HG03095 (cell line): ENCODE results near the gene LHX3.
A peak's percentile ranks its signal among the peaks of the same experiment; 100 is the strongest.

ENCODE experiments used
- ATAC-seq: cut with Tn5 transposase; IDR thresholded peaks from one replicate; pipeline ENCODE4 v1.9.1; 2021; ENCODE audit warnings: moderate library complexity; ENCODE audit not compliant: unreplicated experiment

LHX3 gene

GRCh38 chr9:136204838-136205706, at the start of gene LHX3:
TSS of gene LHX3 (minus strand) at chr9:136205128. CDS start at chr9:136205012, 116 bp downstream.
- ATAC-seq, result no peak

GRCh38 chr9:136253246-136254130, 48.6 kb upstream of the LHX3 start:
- ATAC-seq, result no peak

- no peak for ATAC-seq
Measured at GRCh38 chr9:136252846-136253245, 47.9 kb upstream of the LHX3 start.

GRCh38 chr9:136252281-136252680, 47.4 kb upstream of the LHX3 start:
- ATAC-seq, result no peak

GRCh38 chr9:136251264-136252115, 46.6 kb upstream of the LHX3 start:
- no peak for ATAC-seq

- no peak for ATAC-seq
Measured at GRCh38 chr9:136250676-136251075, 45.7 kb upstream of the LHX3 start.

GRCh38 chr9:136249877-136250559, 45.1 kb upstream of the LHX3 start:
- no peak for ATAC-seq

- no peak for ATAC-seq
Measured at GRCh38 chr9:136248951-136249876, 44.3 kb upstream of the LHX3 start.

GRCh38 chr9:136247947-136248637, 43.2 kb upstream of the LHX3 start:
- no peak for ATAC-seq

- ATAC-seq, result no peak
Measured at GRCh38 chr9:136247551-136247916, 42.6 kb upstream of the LHX3 start.

GRCh38 chr9:136246849-136247550, 42.1 kb upstream of the LHX3 start:
- no peak for ATAC-seq

- ATAC-seq, result peak; percentile 36
Measured at GRCh38 chr9:136245219-136246150, 40.6 kb upstream of the LHX3 start, which contains the start of gene QSOX2. TSS of gene QSOX2 (minus strand) at chr9:136245812. CDS start at chr9:136245803, 9 bp downstream.

- ATAC-seq, result no peak
Measured at GRCh38 chr9:136244969-136245218, 40.0 kb upstream of the LHX3 start.

GRCh38 chr9:136244122-136244968, 39.4 kb upstream of the LHX3 start:
- ATAC-seq, result no peak

GRCh38 chr9:136243631-136244030, 38.7 kb upstream of the LHX3 start:
- no peak for ATAC-seq

GRCh38 chr9:136242918-136243525, 38.1 kb upstream of the LHX3 start:
- no peak for ATAC-seq
